Stimulated activated memory B cell treated with anti-CD40 and anti-IgM and Interleukin-4, amounts not matched to agents 10 μg/mL and 1 μg/mL and 100 μg/mL, for 72 hours (primary cell): ENCODE results near the gene GIMAP6.
A peak's percentile ranks its signal among the peaks of the same experiment; 100 is the strongest.
"Not testable (repeated sequence)": the region's sequence is repeated elsewhere in the genome, so short reads cannot be mapped to it uniquely, and the experiment has no call there.

Experiments
- ATAC-seq: fragments of 150-1000 bp; cut with Tn5 transposase; 2 replicates; pipeline ENCODE4 v1.10.0; 2021
- H3K27ac Mint-ChIP-seq: one replicate; pipeline ENCODE4 v1.8.0; 2022; ENCODE audit warnings: mild to moderate bottlenecking, mixed read lengths
- H3K27me3 Mint-ChIP-seq: one replicate; pipeline ENCODE4 v1.8.0; 2022; ENCODE audit warnings: mixed read lengths
- H3K36me3 Mint-ChIP-seq: one replicate; pipeline ENCODE4 v1.8.0; 2022; ENCODE audit warnings: mixed read lengths
- H3K4me1 Mint-ChIP-seq: one replicate; pipeline ENCODE4 v1.8.0; 2022; ENCODE audit warnings: mixed read lengths
- H3K4me3 Mint-ChIP-seq: one replicate; pipeline ENCODE4 v1.8.0; 2022; ENCODE audit warnings: mild to moderate bottlenecking, moderate library complexity, mixed read lengths
- H3K9me3 Mint-ChIP-seq: one replicate; pipeline ENCODE4 v1.8.0; 2022; ENCODE audit warnings: mixed read lengths

Gene GIMAP6

DNA sequence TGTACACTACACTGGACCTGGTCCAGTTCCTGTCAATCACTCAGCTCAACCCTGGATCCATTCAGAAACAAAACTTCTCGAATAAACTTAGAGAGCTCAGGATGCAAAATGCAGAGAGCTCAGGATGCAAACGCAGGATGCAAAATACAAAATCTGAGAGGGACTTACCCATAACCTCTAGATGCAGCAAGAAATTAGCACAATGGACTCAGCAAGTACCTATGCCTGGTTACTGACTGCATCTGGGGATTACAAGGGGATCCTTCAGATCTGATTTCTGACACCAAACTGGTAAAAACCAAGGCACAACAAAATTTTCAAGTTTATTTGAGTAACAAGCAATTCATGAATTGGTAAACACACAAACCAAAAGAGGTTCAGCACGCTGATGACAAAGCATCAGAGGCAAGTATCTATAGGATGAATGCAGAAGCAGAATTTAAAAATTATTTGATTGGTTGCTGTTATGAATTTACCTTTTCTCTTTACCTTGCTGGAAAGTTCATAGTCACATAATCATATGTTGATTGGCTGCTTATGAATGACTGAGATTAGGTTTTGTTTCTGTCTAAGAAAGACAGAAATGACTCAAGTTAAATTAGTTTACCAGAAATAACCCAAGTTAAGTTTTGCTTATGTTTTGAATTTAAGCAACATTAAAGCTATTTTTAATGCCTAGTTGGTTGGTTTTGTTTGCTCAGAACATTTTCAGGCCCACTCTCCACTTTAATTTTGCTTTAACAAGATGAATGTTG lies 11.4 kb downstream of the GIMAP6 start:
- H3K9me3 Mint-ChIP-seq: no peaks in the 10 kb centered on the region
- H3K4me1 Mint-ChIP-seq: no peaks in the 10 kb centered on the region
- H3K27ac Mint-ChIP-seq: no peak overlapping the region
- no peak overlapping the region for H3K4me3 Mint-ChIP-seq
- ATAC-seq: no peak
- H3K27me3 Mint-ChIP-seq: no peaks in the 10 kb centered on the region
- H3K36me3 Mint-ChIP-seq: no peaks in the 10 kb centered on the region

GRCh38 chr7:150620061-150620460 lies 12.1 kb downstream of the GIMAP6 start:
- ATAC-seq: no peak
- H3K36me3 Mint-ChIP-seq: no peaks in the 10 kb centered on the region
- H3K27me3 Mint-ChIP-seq: no peaks in the 10 kb centered on the region
- H3K27ac Mint-ChIP-seq: no peak overlapping the region
- H3K4me1 Mint-ChIP-seq: no peaks in the 10 kb centered on the region
- no peaks in the 10 kb centered on the region for H3K9me3 Mint-ChIP-seq
- H3K4me3 Mint-ChIP-seq: no peak overlapping the region

DNA sequence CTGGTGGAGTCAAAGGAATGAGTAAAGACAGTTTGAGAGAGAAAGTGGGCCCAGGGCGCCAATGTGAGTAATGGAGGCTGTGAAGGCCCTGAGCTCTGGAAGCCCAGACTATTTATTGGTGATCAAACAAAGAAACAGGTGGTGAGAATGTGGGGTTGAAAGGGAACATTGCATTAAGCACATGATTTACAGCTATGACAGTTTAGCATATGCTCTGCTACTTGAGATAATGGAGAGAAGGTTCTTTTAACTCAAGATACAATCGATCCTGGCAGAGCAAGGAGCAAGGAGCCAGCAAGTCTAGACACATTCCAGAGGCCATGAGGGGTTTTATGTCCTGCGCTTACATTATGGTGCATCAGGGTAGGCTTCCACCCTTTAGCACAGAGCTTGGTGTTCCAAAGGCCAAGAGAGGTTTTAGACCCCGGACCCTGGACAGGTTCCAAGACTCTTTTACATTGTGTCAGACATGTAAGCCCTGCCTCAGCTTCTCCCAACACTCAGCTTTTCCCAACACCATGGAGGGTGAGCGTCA lies 16.9 kb downstream of the GIMAP6 start:
- H3K4me1 Mint-ChIP-seq, H3K27ac Mint-ChIP-seq, H3K9me3 Mint-ChIP-seq, H3K4me3 Mint-ChIP-seq, H3K27me3 Mint-ChIP-seq, ATAC-seq, H3K36me3 Mint-ChIP-seq: not testable (repeated sequence)

- not testable (repeated sequence) for ATAC-seq, H3K27ac Mint-ChIP-seq, H3K4me1 Mint-ChIP-seq, H3K4me3 Mint-ChIP-seq, H3K27me3 Mint-ChIP-seq, H3K9me3 Mint-ChIP-seq, H3K36me3 Mint-ChIP-seq
These were observed 17.8 kb downstream of the GIMAP6 start for GRCh38 chr7:150614426-150614825.

GRCh38 chr7:150613880-150614279 lies 18.3 kb downstream of the GIMAP6 start:
- H3K9me3 Mint-ChIP-seq: no peaks in the 10 kb centered on the region
- H3K27ac Mint-ChIP-seq: no peak overlapping the region
- no peak overlapping the region for H3K4me3 Mint-ChIP-seq
- ATAC-seq: no peak
- no peaks in the 10 kb centered on the region for H3K4me1 Mint-ChIP-seq
- peaks cover 9% of the 10 kb centered on the region for H3K27me3 Mint-ChIP-seq
- H3K36me3 Mint-ChIP-seq: no peaks in the 10 kb centered on the region

DNA sequence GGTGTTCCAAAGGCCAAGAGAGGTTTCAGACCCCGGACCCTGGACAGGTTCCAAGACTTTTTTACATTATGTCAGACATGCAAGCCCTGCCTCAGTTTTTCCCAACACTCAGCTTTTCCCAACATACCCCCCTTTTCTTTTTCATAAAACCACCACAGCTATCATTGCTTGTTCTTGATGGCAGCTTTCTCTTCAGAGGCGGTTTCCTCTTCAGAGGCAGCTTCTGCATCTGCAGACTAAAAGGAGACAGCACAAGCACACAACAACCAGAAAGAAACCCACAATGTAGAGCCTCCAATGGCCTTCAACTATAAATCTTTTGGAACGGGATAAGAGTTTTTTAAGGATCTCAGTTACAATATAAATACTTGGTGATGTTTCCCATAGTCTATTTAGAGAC lies 19.3 kb downstream of the GIMAP6 start:
- H3K27ac Mint-ChIP-seq: no peak overlapping the region
- H3K36me3 Mint-ChIP-seq: no peaks in the 10 kb centered on the region
- H3K4me1 Mint-ChIP-seq: no peaks in the 10 kb centered on the region
- no peak overlapping the region for H3K4me3 Mint-ChIP-seq
- ATAC-seq: no peak
- peaks cover 9% of the 10 kb centered on the region for H3K27me3 Mint-ChIP-seq
- H3K9me3 Mint-ChIP-seq: no peaks in the 10 kb centered on the region

DNA sequence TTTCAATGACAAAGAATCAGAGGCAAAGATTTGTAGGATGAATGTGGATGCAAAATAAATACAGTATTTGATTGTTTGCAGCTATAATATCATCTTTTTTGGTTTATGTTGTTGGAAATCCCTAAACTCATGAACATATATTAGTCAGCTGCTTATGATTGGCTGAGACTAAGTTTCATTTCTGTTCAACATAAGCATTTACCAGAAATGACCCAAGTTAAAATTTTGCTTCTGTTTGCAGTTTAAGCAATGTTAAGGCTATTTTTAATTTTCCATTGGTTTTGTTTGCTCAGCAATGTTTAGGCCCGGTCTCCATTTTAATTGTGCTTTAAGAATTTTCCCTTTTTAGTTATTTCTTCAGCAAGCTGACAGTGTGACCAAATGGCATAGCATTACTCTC lies 22.0 kb downstream of the GIMAP6 start:
- no peak for ATAC-seq
- no peaks in the 10 kb centered on the region for H3K4me1 Mint-ChIP-seq
- H3K27me3 Mint-ChIP-seq: peaks cover 9% of the 10 kb centered on the region
- H3K36me3 Mint-ChIP-seq: no peaks in the 10 kb centered on the region
- H3K4me3 Mint-ChIP-seq: no peak overlapping the region
- no peak overlapping the region for H3K27ac Mint-ChIP-seq
- no peaks in the 10 kb centered on the region for H3K9me3 Mint-ChIP-seq

- H3K4me1 Mint-ChIP-seq, H3K36me3 Mint-ChIP-seq, H3K4me3 Mint-ChIP-seq, H3K9me3 Mint-ChIP-seq, H3K27ac Mint-ChIP-seq, ATAC-seq: not testable (repeated sequence)
- peaks cover 23% of the 10 kb centered on the region for H3K27me3 Mint-ChIP-seq
These were observed 28.6 kb downstream of the GIMAP6 start for GRCh38 chr7:150603600-150603999.

DNA sequence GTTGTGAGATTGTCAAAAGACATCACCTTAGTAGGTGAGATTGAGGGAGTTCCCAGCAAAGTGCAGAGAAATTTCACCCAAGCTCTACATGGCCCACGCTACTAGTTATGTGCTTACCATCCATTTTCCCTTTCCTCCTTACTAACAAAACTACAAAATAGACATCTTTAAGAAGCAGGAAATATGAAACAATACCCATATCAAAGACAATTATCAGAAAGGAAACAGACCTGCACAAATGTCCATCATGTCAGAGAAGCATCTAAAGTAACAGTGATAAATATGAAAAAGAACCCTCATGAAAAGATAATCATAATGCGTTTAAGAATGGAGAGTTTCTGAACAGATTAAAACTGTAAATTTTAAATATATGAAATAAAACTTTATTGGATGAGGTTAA lies 36.8 kb downstream of the GIMAP6 start:
- Mint-ChIP-seq H3K27me3 (peaks cover 79% of the 10 kb centered on the region), H3K27ac (no peak overlapping the region), H3K4me1 (no peaks in the 10 kb centered on the region), H3K4me3 (no peak overlapping the region), H3K9me3 (peaks cover 20% of the 10 kb centered on the region), H3K36me3 (peaks cover 13% of the 10 kb centered on the region)
- ATAC-seq: no peak

- Mint-ChIP-seq H3K27me3 (peaks cover 73% of the 10 kb centered on the region), H3K4me1 (no peaks in the 10 kb centered on the region), H3K9me3 (peaks cover 20% of the 10 kb centered on the region), H3K4me3 (no peak overlapping the region), H3K27ac (no peak overlapping the region), H3K36me3 (peaks cover 13% of the 10 kb centered on the region)
- ATAC-seq: no peak
These were observed 37.4 kb downstream of the GIMAP6 start for GRCh38 chr7:150594805-150595204.

- Mint-ChIP-seq H3K27me3 (peaks cover 24% of the 10 kb centered on the region), H3K4me3 (no peak overlapping the region), H3K9me3 (peaks cover 9% of the 10 kb centered on the region), H3K4me1 (peaks cover 11% of the 10 kb centered on the region), H3K36me3 (no peaks in the 10 kb centered on the region), H3K27ac (no peak overlapping the region)
- no peak for ATAC-seq
These were observed 44.6 kb downstream of the GIMAP6 start for GRCh38 chr7:150587551-150587950.

DNA sequence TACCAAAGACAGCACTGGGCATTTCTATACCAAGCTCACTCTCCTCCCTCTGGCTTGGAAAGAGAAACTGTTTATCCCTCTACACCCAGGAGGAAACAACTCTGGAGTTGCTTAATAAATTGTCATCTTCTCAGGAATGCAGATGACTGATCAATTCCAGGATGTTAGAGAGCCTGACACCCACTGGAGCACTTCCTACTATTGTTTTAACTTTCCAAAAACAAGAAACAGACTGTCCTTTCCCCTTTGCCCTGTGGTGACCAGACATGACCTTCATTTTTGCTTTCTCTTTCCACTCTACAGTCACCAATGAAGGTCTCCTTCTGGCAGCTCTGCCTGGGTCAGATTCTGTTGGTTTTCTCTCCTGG lies 45.4 kb downstream of the GIMAP6 start:
- ATAC-seq: peak; percentile 54
- Mint-ChIP-seq H3K27ac (no peak overlapping the region), H3K27me3 (peaks cover 24% of the 10 kb centered on the region), H3K4me3 (no peak overlapping the region), H3K36me3 (no peaks in the 10 kb centered on the region), H3K4me1 (peaks cover 11% of the 10 kb centered on the region), H3K9me3 (peaks cover 3% of the 10 kb centered on the region)

DNA sequence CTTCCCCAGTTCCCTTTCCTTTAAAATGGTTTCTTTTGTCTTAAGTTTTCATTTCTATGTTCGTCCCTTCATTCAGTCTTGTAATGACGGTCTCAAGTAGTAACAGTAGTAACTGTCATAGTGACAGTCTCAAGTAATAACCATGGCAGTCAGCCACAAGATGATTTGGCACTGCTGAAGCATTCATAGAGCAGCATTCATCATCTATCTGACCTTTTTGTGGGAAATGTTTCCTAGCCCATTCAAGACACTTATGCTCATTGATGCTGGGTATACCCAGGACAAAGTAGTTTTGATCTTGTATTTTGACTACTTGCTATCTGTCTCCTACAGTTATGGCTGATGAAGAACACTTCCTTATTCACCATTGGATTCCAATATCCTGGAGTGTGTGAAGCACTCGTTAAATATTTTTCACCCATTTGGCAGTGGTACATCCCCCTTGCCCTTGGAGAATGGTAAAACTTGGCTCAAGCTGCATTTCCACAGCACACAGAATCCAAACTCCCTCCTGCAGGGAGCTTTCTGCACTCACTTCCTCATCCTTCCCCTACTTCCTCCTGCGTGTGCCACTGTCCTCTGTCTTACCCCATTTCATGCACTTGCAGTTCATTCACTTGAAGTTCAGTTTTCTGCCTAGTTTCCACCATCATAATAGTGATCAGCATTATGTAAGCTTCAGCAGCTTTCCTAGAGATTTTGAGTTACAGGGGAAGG lies 46.0 kb downstream of the GIMAP6 start:
- ATAC-seq: peak; percentile 53
- Mint-ChIP-seq H3K9me3 (no peaks in the 10 kb centered on the region), H3K27me3 (peaks cover 24% of the 10 kb centered on the region), H3K36me3 (no peaks in the 10 kb centered on the region), H3K4me3 (no peak overlapping the region), H3K27ac (no peak overlapping the region), H3K4me1 (peaks cover 11% of the 10 kb centered on the region)

DNA sequence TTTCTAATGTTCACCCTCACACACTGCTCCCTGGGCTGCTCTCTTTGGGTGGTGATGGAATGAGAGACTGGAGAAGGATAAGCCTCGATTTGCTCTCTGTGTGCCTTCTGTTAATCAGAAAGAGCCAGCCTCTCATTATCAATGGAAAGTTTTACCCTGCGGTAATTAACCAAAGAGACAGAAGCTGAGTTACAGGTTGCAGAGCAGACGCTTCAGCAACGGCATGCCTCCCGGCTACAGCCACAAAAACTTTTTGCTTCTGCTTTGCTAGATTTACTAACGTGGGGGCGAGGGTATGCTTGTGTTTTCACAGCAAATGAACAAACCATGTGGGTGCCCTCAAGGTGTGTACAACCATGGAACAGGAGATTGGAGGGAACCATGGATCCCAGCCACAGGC lies 47.0 kb downstream of the GIMAP6 start:
- Mint-ChIP-seq H3K4me3 (no peak overlapping the region), H3K4me1 (peaks cover 14% of the 10 kb centered on the region), H3K27ac (no peak overlapping the region), H3K9me3 (no peaks in the 10 kb centered on the region), H3K36me3 (no peaks in the 10 kb centered on the region), H3K27me3 (peaks cover 34% of the 10 kb centered on the region)
- ATAC-seq: no peak

- no peaks in the 10 kb centered on the region for H3K36me3 Mint-ChIP-seq
- no peak for ATAC-seq
- H3K4me3 Mint-ChIP-seq: no peak overlapping the region
- no peak overlapping the region for H3K27ac Mint-ChIP-seq
- H3K4me1 Mint-ChIP-seq: peaks cover 6% of the 10 kb centered on the region
- H3K9me3 Mint-ChIP-seq: no peaks in the 10 kb centered on the region
- H3K27me3 Mint-ChIP-seq: peaks cover 61% of the 10 kb centered on the region
These were observed 51.4 kb downstream of the GIMAP6 start for GRCh38 chr7:150580638-150581394.
